ENCODE measurements around the gene SPSB1.
"Not testable (repeated sequence)": the region's sequence is repeated elsewhere in the genome, so short reads cannot be mapped to it uniquely, and the experiment has no call there.

The SPSB1 gene

GRCh38 chr1:9369964-9370788, 77.5 kb downstream of the SPSB1 start:
- no peak for DNase-seq

- DNase-seq: no peak
These were observed 78.8 kb downstream of the SPSB1 start for GRCh38 chr1:9371391-9371935.

- DNase-seq: no peak
These were observed 79.3 kb downstream of the SPSB1 start for GRCh38 chr1:9371951-9372350.

- no peak for DNase-seq
These were observed 80.9 kb downstream of the SPSB1 start for GRCh38 chr1:9373619-9374018.

GRCh38 chr1:9374748-9375341, 82.2 kb downstream of the SPSB1 start:
- no peak for DNase-seq

- DNase-seq: no peak
These were observed 83.2 kb downstream of the SPSB1 start for GRCh38 chr1:9375912-9376311.

GRCh38 chr1:9376430-9376829, 83.7 kb downstream of the SPSB1 start:
- DNase-seq: no peak

GRCh38 chr1:9376886-9377333, 84.2 kb downstream of the SPSB1 start:
- DNase-seq: no peak

GRCh38 chr1:9378801-9379200, 86.1 kb downstream of the SPSB1 start:
- DNase-seq: no peak

- no peak for DNase-seq
These were observed 88.0 kb downstream of the SPSB1 start for GRCh38 chr1:9380711-9381110.

- no peak for DNase-seq
These were observed 90.2 kb downstream of the SPSB1 start for GRCh38 chr1:9382643-9383491.

- DNase-seq: no peak
These were observed 91.4 kb downstream of the SPSB1 start for GRCh38 chr1:9384128-9384527.

- no peak for DNase-seq
These were observed 92.1 kb downstream of the SPSB1 start for GRCh38 chr1:9384751-9385245.

- not testable (repeated sequence) for DNase-seq
These were observed 92.7 kb downstream of the SPSB1 start for GRCh38 chr1:9385392-9385791.

GRCh38 chr1:9385801-9386573, 93.3 kb downstream of the SPSB1 start:
- no peak for DNase-seq

- DNase-seq: no peak
These were observed 95.9 kb downstream of the SPSB1 start for GRCh38 chr1:9388335-9389180.

- no peak for DNase-seq
These were observed 97.3 kb downstream of the SPSB1 start for GRCh38 chr1:9389968-9390367.

GRCh38 chr1:9391620-9392019, 98.9 kb downstream of the SPSB1 start:
- no peak for DNase-seq

- DNase-seq: no peak
These were observed 101.3 kb downstream of the SPSB1 start for GRCh38 chr1:9394010-9394409.

GRCh38 chr1:9395018-9395417, 102.3 kb downstream of the SPSB1 start:
- no peak for DNase-seq

GRCh38 chr1:9397047-9397446, 104.4 kb downstream of the SPSB1 start:
- DNase-seq: no peak
